Measurements from ENCODE around the gene KNSTRN. TPM values are rescaled to one million over a fixed set of nuclear protein-coding genes. Genes with fewer than 3 reads are reported as not detected.

KNSTRN gene
- total and polyA plus RNA-seq, 2 of the 13 experiments (the other 11 are each of a cell fraction or from before 2014, with no cell fraction given): 20.3 to 62.3 TPM

DNA sequence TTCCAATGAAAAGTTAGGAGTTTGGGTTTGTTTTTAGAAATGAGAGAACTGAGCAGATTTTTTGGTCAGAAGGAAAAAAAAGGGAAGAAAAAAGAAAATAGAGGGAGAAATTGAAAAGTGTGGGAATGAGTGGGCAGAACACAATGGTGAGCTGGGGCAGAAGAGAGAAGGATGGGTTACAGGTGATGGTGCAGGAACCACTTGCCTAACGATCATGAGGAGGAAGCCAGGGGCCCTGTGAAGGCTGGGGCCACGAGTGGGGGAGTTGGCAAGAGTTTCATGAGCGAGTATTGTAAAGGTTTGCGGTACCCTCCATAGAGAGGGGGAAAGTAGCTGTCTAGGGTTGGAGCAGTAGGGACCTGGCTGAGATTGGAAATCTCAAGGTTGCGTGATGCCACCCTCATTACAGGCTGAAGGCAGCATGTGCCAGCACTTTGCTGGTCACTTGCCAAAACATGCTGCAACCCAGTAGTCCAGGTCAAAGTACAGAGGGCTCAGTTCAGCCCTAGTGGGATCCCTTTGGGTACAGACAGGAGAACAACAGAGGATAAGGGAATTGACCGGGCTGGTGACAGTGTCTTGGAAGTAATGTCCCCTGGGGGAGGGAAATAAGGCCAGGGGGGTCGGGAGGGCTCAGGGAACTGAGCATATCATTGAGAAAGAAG lies 29.7 kb downstream of the KNSTRN start (continued):
- TF ChIP-seq, protein P1, sequence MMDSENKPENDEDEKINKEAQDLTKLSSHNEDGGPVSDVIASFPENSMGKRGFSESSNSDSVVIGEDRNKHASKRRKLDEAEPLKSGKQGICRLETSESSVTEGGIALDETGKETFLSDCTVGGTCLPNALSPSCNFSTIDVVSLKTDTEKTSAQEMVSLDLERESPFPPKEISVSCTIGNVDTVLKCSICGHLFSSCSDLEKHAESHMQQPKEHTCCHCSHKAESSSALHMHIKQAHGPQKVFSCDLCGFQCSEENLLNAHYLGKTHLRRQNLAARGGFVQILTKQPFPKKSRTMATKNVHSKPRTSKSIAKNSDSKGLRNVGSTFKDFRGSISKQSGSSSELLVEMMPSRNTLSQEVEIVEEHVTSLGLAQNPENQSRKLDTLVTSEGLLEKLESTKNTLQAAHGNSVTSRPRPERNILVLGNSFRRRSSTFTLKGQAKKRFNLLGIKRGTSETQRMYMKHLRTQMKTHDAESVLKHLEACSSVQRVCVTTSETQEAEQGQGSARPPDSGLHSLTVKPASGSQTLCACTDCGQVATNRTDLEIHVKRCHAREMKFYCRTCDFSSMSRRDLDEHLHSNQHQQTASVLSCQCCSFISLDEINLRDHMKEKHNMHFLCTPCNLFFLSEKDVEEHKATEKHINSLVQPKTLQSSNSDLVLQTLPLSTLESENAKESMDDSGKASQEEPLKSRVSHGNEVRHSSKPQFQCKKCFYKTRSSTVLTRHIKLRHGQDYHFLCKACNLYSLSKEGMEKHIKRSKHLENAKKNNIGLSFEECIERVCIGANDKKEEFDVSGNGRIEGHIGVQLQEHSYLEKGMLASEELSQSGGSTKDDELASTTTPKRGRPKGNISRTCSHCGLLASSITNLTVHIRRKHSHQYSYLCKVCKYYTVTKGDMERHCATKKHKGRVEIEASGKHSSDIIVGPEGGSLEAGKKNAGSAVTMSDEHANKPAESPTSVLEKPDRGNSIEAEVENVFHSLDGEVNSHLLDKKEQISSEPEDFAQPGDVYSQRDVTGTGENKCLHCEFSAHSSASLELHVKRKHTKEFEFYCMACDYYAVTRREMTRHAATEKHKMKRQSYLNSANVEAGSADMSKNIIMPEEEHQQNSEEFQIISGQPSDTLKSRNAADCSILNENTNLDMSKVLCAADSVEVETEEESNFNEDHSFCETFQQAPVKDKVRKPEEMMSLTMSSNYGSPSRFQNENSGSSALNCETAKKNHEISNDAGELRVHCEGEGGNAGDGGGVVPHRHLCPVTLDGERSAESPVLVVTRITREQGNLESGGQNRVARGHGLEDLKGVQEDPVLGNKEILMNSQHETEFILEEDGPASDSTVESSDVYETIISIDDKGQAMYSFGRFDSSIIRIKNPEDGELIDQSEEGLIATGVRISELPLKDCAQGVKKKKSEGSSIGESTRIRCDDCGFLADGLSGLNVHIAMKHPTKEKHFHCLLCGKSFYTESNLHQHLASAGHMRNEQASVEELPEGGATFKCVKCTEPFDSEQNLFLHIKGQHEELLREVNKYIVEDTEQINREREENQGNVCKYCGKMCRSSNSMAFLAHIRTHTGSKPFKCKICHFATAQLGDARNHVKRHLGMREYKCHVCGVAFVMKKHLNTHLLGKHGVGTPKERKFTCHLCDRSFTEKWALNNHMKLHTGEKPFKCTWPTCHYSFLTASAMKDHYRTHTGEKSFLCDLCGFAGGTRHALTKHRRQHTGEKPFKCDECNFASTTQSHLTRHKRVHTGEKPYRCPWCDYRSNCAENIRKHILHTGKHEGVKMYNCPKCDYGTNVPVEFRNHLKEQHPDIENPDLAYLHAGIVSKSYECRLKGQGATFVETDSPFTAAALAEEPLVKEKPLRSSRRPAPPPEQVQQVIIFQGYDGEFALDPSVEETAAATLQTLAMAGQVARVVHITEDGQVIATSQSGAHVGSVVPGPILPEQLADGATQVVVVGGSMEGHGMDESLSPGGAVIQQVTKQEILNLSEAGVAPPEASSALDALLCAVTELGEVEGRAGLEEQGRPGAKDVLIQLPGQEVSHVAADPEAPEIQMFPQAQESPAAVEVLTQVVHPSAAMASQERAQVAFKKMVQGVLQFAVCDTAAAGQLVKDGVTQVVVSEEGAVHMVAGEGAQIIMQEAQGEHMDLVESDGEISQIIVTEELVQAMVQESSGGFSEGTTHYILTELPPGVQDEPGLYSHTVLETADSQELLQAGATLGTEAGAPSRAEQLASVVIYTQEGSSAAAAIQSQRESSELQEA (CRISPR knock-in tag; IDR thresholded peaks at IDR 0.05; ENCODE audit: not compliant biosample characterization): no peak
- TF ChIP-seq ZNF44 (CRISPR knock-in tag; IDR thresholded peaks at IDR 0.05) (no peak), MAFF (IDR thresholded peaks at IDR 0.05; ENCODE audit: low read depth, low read length) (no peak), ETV5 (CRISPR knock-in tag; IDR thresholded peaks at IDR 0.05; ENCODE audit: borderline replicate concordance) (no peak), ZNF678 (CRISPR knock-in tag; IDR thresholded peaks at IDR 0.05) (no peak), ZNF660 (CRISPR knock-in tag; IDR thresholded peaks at IDR 0.05; ENCODE audit: borderline replicate concordance, low read depth) (no peak), KAT8 (CRISPR knock-in tag; IDR thresholded peaks at IDR 0.05) (peak; percentile 32; the same call in 1 of the 2 replicates), TCF7L2 (IDR thresholded peaks at IDR 0.05; ENCODE audit: low read depth, low read length) (no peak), HDAC2 (CRISPR knock-in tag; IDR thresholded peaks at IDR 0.05) (peak; percentile 65), YEATS2 (CRISPR knock-in tag; IDR thresholded peaks at IDR 0.05; ENCODE audit: borderline replicate concordance) (no peak; the same call in 1 of the 2 replicates), ZNF34 (CRISPR knock-in tag; IDR thresholded peaks at IDR 0.05; ENCODE audit: borderline replicate concordance) (no peak), ZNF605 (CRISPR knock-in tag; IDR thresholded peaks at IDR 0.05) (no peak), ZNF577 (CRISPR knock-in tag; IDR thresholded peaks at IDR 0.05; ENCODE audit: borderline replicate concordance, low read depth) (no peak), FOXA3 (CRISPR knock-in tag; IDR thresholded peaks at IDR 0.05) (0 out of 2 replicates have a peak, but pooled peaks have one; percentile 25), BRD4 (CRISPR knock-in tag; IDR thresholded peaks at IDR 0.05) (no peak), REXO4 (CRISPR knock-in tag; IDR thresholded peaks at IDR 0.05; ENCODE audit: borderline replicate concordance) (no peak), HNRNPL (IDR thresholded peaks at IDR 0.05; ENCODE audit: low read depth, low read length) (no peak), SKI (IDR thresholded peaks at IDR 0.05; ENCODE audit: partially characterized antibody) (no peak), RFXANK (CRISPR knock-in tag; IDR thresholded peaks at IDR 0.05) (no peak), MAFK (conservative IDR thresholded peaks at IDR 0.05 in 1 of 2, IDR thresholded peaks at IDR 0.05 in 1 of 2; ENCODE audit: low read length in 2 of 2) (no peak)
- TF ChIP-seq, protein P2, sequence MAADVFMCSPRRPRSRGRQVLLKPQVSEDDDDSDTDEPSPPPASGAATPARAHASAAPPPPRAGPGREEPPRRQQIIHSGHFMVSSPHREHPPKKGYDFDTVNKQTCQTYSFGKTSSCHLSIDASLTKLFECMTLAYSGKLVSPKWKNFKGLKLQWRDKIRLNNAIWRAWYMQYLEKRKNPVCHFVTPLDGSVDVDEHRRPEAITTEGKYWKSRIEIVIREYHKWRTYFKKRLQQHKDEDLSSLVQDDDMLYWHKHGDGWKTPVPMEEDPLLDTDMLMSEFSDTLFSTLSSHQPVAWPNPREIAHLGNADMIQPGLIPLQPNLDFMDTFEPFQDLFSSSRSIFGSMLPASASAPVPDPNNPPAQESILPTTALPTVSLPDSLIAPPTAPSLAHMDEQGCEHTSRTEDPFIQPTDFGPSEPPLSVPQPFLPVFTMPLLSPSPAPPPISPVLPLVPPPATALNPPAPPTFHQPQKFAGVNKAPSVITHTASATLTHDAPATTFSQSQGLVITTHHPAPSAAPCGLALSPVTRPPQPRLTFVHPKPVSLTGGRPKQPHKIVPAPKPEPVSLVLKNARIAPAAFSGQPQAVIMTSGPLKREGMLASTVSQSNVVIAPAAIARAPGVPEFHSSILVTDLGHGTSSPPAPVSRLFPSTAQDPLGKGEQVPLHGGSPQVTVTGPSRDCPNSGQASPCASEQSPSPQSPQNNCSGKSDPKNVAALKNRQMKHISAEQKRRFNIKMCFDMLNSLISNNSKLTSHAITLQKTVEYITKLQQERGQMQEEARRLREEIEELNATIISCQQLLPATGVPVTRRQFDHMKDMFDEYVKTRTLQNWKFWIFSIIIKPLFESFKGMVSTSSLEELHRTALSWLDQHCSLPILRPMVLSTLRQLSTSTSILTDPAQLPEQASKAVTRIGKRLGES (CRISPR knock-in tag; IDR thresholded peaks at IDR 0.05; ENCODE audit: borderline replicate concordance): no peak
